Measurements from ENCODE around the gene LRMDA. TPM values are rescaled to one million over a fixed set of nuclear protein-coding genes. Genes with fewer than 3 reads are reported as not detected.

LRMDA gene
- total and polyA plus RNA-seq, 2 donors (not counting 3 experiments of a cell fraction or from before 2014, with no cell fraction given) = 9.7 to 18.0 TPM

- ChIA-PET POLR2A (interaction anchor here (0.7 kb wide), 1 partner anchor 17 kb away, joined by 3 read pairs; no protein-coding TSS in a partner anchor), CTCF (interaction anchor here (0.8 to 0.9 kb wide), 2 partner anchors 8 to 33 kb away, joined by 3 read pairs; partner anchors contain the start of gene ZNF503)
- intact Hi-C loops (cut with micrococcal nuclease) = no loop called here
- H3K9me3 ChIP-seq (replicated peaks; ENCODE audit: control insufficient read depth, insufficient read depth, low read length) = no peaks in the 10 kb centered on the region
- peaks cover 13% of the 10 kb centered on the region for H3K4me1 ChIP-seq (ENCODE audit: control insufficient read depth, extremely low read depth, insufficient read depth, low read length)
- H3K4me3 ChIP-seq (replicated peaks in 1 of 3; ENCODE audit: insufficient read depth in 1 of 3, low read depth in 1 of 3, low read length in 3 of 3) = no peak overlapping the region
- FAIRE-seq (no peak), DNase-seq (ENCODE audit: low read depth, low spot score) (no peak)
- no peaks in the 10 kb centered on the region for H3K79me2 ChIP-seq (ENCODE audit: control insufficient read depth, insufficient read depth, low read length)
- dilution Hi-C loops (cut with MboI; ENCODE audit: extremely low pct_ligation_motif_present, low sequenced_read_pairs) = no loop called here
- no peak overlapping the region for H3K4me2 ChIP-seq (ENCODE audit: insufficient read depth, low read length)
- no peaks in the 10 kb centered on the region for H3K9me1 ChIP-seq (replicated peaks; ENCODE audit: control insufficient read depth, extremely low read depth, insufficient read depth, low read length)
- no TSS peak for BruUV-seq (replicated peaks)
- peaks cover 0 to 4% of the 10 kb centered on the region in 2 experiments for H3K27me3 ChIP-seq (ENCODE audit: control insufficient read depth in 2 of 2, insufficient read depth in 2 of 2, low read length in 2 of 2)
- TF ChIP-seq JUN (IDR thresholded peaks at IDR 0.05; ENCODE audit: borderline replicate concordance, insufficient read depth, insufficient read length, low read depth) (peak; percentile 14), EZH2 (IDR thresholded peaks at IDR 0.05; ENCODE audit: borderline replicate concordance, low read depth, low read length, severe bottlenecking) (no peak)
- H3K27ac ChIP-seq (ENCODE audit: insufficient read depth, low read depth, low read length) = no peak overlapping the region
- no peaks in the 10 kb centered on the region for H4K20me1 ChIP-seq (replicated peaks; ENCODE audit: control insufficient read depth, extremely low read depth, insufficient read depth, low read length)
- no peaks in the 10 kb centered on the region for H3K36me3 ChIP-seq (ENCODE audit: control insufficient read depth in 2 of 2, extremely low read depth in 1 of 2, insufficient read depth in 2 of 2, low read length in 2 of 2)
- H3K9ac ChIP-seq (replicated peaks; ENCODE audit: extremely low read depth, insufficient read depth, low read length) = no peak overlapping the region
- no peak overlapping the region for H2AFZ ChIP-seq (ENCODE audit: low read depth, low read length)
These were observed 2.9 kb downstream of the LRMDA start for GRCh38 chr10:75434291-75434690.

GRCh38 chr10:75435291-75435690, 3.9 kb downstream of the LRMDA start:
- TF ChIP-seq MAX (IDR thresholded peaks at IDR 0.05; ENCODE audit: insufficient read depth, insufficient read length) (no peak), EZH2 (IDR thresholded peaks at IDR 0.05; ENCODE audit: borderline replicate concordance, low read depth, low read length, severe bottlenecking) (no peak), POLR2AphosphoS5 (IDR thresholded peaks at IDR 0.05; ENCODE audit: insufficient read depth, low read depth, low read length) (no peak), FOS (IDR thresholded peaks at IDR 0.05; ENCODE audit: borderline replicate concordance, insufficient read depth, low read length) (no peak), CTCF (IDR thresholded peaks at IDR 0.05; ENCODE audit: extremely low read depth in 1 of 2, insufficient read depth in 1 of 2, low read depth in 1 of 2, low read length in 2 of 2) (no peak), MYC (IDR thresholded peaks at IDR 0.05; ENCODE audit: low read depth, low read length) (no peak), GATA2 (IDR thresholded peaks at IDR 0.05; ENCODE audit: insufficient read depth, insufficient read length, low read depth, low read length) (no peak), POLR2A (IDR thresholded peaks at IDR 0.05; ENCODE audit: low read depth, low read length) (no peak), JUN (IDR thresholded peaks at IDR 0.05; ENCODE audit: borderline replicate concordance, insufficient read depth, insufficient read length, low read depth) (no peak)
- Histone ChIP-seq H3K9ac (replicated peaks; ENCODE audit: extremely low read depth, insufficient read depth, low read length) (no peak overlapping the region), H4K20me1 (replicated peaks; ENCODE audit: control insufficient read depth, extremely low read depth, insufficient read depth, low read length) (no peaks in the 10 kb centered on the region), H3K9me3 (replicated peaks; ENCODE audit: control insufficient read depth, insufficient read depth, low read length) (no peaks in the 10 kb centered on the region), H3K4me1 (ENCODE audit: control insufficient read depth, extremely low read depth, insufficient read depth, low read length) (peaks cover 6% of the 10 kb centered on the region), H3K4me3 (replicated peaks in 1 of 3; ENCODE audit: insufficient read depth in 1 of 3, low read depth in 1 of 3, low read length in 3 of 3) (no peak overlapping the region), H3K27me3 (ENCODE audit: control insufficient read depth in 2 of 2, insufficient read depth in 2 of 2, low read length in 2 of 2) (peaks cover 0 to 4% of the 10 kb centered on the region in 2 experiments), H2AFZ (ENCODE audit: low read depth, low read length) (no peak overlapping the region), H3K9me1 (replicated peaks; ENCODE audit: control insufficient read depth, extremely low read depth, insufficient read depth, low read length) (no peaks in the 10 kb centered on the region), H3K36me3 (ENCODE audit: control insufficient read depth in 2 of 2, extremely low read depth in 1 of 2, insufficient read depth in 2 of 2, low read length in 2 of 2) (no peaks in the 10 kb centered on the region), H3K4me2 (ENCODE audit: insufficient read depth, low read length) (no peak overlapping the region), H3K79me2 (ENCODE audit: control insufficient read depth, insufficient read depth, low read length) (no peaks in the 10 kb centered on the region), H3K27ac (ENCODE audit: insufficient read depth, low read depth, low read length) (no peak overlapping the region)
- no peak for DNase-seq (ENCODE audit: low read depth, low spot score)
- CTCF ChIA-PET = interaction anchor here (1.0 kb wide), 1 partner anchor 10 kb away, joined by 3 read pairs; no protein-coding TSS in a partner anchor
- POLR2A ChIA-PET = no interaction called here
- intact Hi-C loops (cut with micrococcal nuclease) (no loop called here), dilution Hi-C loops (cut with MboI; ENCODE audit: extremely low pct_ligation_motif_present, low sequenced_read_pairs) (no loop called here)
- FAIRE-seq = no peak
- no TSS peak for BruUV-seq (replicated peaks)
